ENCODE results near the gene AAMDC.
A peak's percentile ranks its signal among the peaks of the same experiment; 100 is the strongest.
"Not testable (repeated sequence)": the region's sequence is repeated elsewhere in the genome, so short reads cannot be mapped to it uniquely, and the experiment has no call there.

The AAMDC gene

GRCh38 chr11:77821349-77821851 lies 456 bp downstream of the AAMDC start:
- peak; percentile 8 for DNase-seq (ENCODE audit: low read depth, low spot score)

- not testable (repeated sequence) for DNase-seq (ENCODE audit: low read depth, low spot score)
Observed at GRCh38 chr11:77822126-77822525, 1.2 kb downstream of the AAMDC start.

- no peak for DNase-seq (ENCODE audit: low read depth, low spot score)
Observed at GRCh38 chr11:77823775-77824174, 2.8 kb downstream of the AAMDC start.

GRCh38 chr11:77828926-77829325 lies 8.0 kb downstream of the AAMDC start:
- no peak for DNase-seq (ENCODE audit: low read depth, low spot score)

- no peak for DNase-seq (ENCODE audit: low read depth, low spot score)
Observed at GRCh38 chr11:77833302-77833701, 12.4 kb downstream of the AAMDC start.

- DNase-seq (ENCODE audit: low read depth, low spot score), result no peak
Observed at GRCh38 chr11:77842441-77843121, 21.6 kb downstream of the AAMDC start.

- not testable (repeated sequence) for DNase-seq (ENCODE audit: low read depth, low spot score)
Observed at GRCh38 chr11:77843700-77844099, 22.8 kb downstream of the AAMDC start.

- DNase-seq (ENCODE audit: low read depth, low spot score), result no peak
Observed at GRCh38 chr11:77851503-77851902, 30.6 kb downstream of the AAMDC start.

- DNase-seq (ENCODE audit: low read depth, low spot score), result no peak
Observed at GRCh38 chr11:77854838-77855237, 33.9 kb downstream of the AAMDC start.

- not testable (repeated sequence) for DNase-seq (ENCODE audit: low read depth, low spot score)
Observed at GRCh38 chr11:77857906-77858457, 37.0 kb downstream of the AAMDC start.

GRCh38 chr11:77861444-77861843 lies 40.5 kb downstream of the AAMDC start:
- not testable (repeated sequence) for DNase-seq (ENCODE audit: low read depth, low spot score)

GRCh38 chr11:77865805-77866204 lies 44.9 kb downstream of the AAMDC start:
- DNase-seq (ENCODE audit: low read depth, low spot score), result no peak

- DNase-seq (ENCODE audit: low read depth, low spot score), result no peak
Observed at GRCh38 chr11:77866336-77866735, 45.4 kb downstream of the AAMDC start.

- DNase-seq (ENCODE audit: low read depth, low spot score), result no peak
Observed at GRCh38 chr11:77868744-77869143, 47.8 kb downstream of the AAMDC start.

GRCh38 chr11:77871855-77872254 lies 50.9 kb downstream of the AAMDC start:
- no peak for DNase-seq (ENCODE audit: low read depth, low spot score)

- DNase-seq (ENCODE audit: low read depth, low spot score), result no peak
Observed at GRCh38 chr11:77873345-77873744, 52.4 kb downstream of the AAMDC start.

GRCh38 chr11:77874206-77874605 lies 53.3 kb downstream of the AAMDC start:
- no peak for DNase-seq (ENCODE audit: low read depth, low spot score)

- DNase-seq (ENCODE audit: low read depth, low spot score), result no peak
Observed at GRCh38 chr11:77876045-77876444, 55.1 kb downstream of the AAMDC start.

- peak; percentile 34 for DNase-seq (ENCODE audit: low read depth, low spot score)
Observed at GRCh38 chr11:77878247-77878646, 57.3 kb downstream of the AAMDC start.

GRCh38 chr11:77879218-77879617 lies 58.3 kb downstream of the AAMDC start:
- DNase-seq (ENCODE audit: low read depth, low spot score), result no peak

- DNase-seq (ENCODE audit: low read depth, low spot score), result no peak
Observed at GRCh38 chr11:77882396-77882795, 61.5 kb downstream of the AAMDC start.

GRCh38 chr11:77883775-77884174 lies 62.8 kb downstream of the AAMDC start:
- no peak for DNase-seq (ENCODE audit: low read depth, low spot score)

GRCh38 chr11:77884186-77884828 lies 63.4 kb downstream of the AAMDC start:
- no peak for DNase-seq (ENCODE audit: low read depth, low spot score)

Measured in brain pericyte (primary cell).